Astrocyte (in vitro differentiated cells and primary cell): Measurements from ENCODE around the gene NID2. TPM values are rescaled to one million over a fixed set of nuclear protein-coding genes. Genes with fewer than 3 reads are reported as not detected.

Experiments
- DNase-seq: peaks from one replicate; pipeline ENCODE4 v3.0.0-alpha.2; 2010; ENCODE audit warnings: low read depth
- FAIRE-seq: peaks from 2 replicates; lab custom pipeline; 2011; peaks lifted over from hg19 to GRCh38; lab: Jason Lieb, UNC
- H2AFZ ChIP-seq: 2 replicates; pipeline ENCODE4 v1.6.0; 2012; ENCODE audit warnings: low read depth, low read length, inconsistent platforms
- H3K27ac ChIP-seq: 2 replicates; pipeline ENCODE4 v1.5.1; 2011; ENCODE audit warnings: low read depth, low read length, inconsistent platforms
- H3K27me3 ChIP-seq: 2 replicates; pipeline ENCODE4 v1.6.0; 2011; ENCODE audit warnings: low read length, inconsistent platforms; ENCODE audit not compliant: insufficient read depth
- H3K36me3 ChIP-seq: 2 replicates; pipeline ENCODE4 v1.5.1; 2011; ENCODE audit warnings: low read length, inconsistent platforms; ENCODE audit not compliant: insufficient read depth
- H3K4me1 ChIP-seq: 2 replicates; pipeline ENCODE4 v1.5.1; 2011; ENCODE audit warnings: low read length, inconsistent platforms; ENCODE audit not compliant: insufficient read depth
- H3K4me2 ChIP-seq: 2 replicates; pipeline ENCODE4 v1.6.0; 2012; ENCODE audit warnings: low read length, inconsistent platforms
- H3K4me3 ChIP-seq: 2 replicates; pipeline ENCODE4 v1.5.1; 2011; ENCODE audit warnings: low read depth, mild to moderate bottlenecking, low read length, inconsistent platforms; ENCODE audit not compliant: insufficient read depth
- H3K79me2 ChIP-seq: 2 replicates; pipeline ENCODE4 v1.6.0; 2012; ENCODE audit warnings: mild to moderate bottlenecking, low read length, inconsistent platforms; ENCODE audit not compliant: insufficient read depth
- H3K9ac ChIP-seq: 2 replicates; pipeline ENCODE4 v1.6.0; 2012; ENCODE audit warnings: mild to moderate bottlenecking, low read length, inconsistent platforms
- H3K9me3 ChIP-seq: 2 replicates; pipeline ENCODE4 v1.5.1; 2012; ENCODE audit warnings: low read depth, mild to moderate bottlenecking, low read length, inconsistent platforms; ENCODE audit not compliant: insufficient read depth
- H4K20me1 ChIP-seq: 2 replicates; pipeline ENCODE4 v1.6.0; 2012; ENCODE audit warnings: low read length, inconsistent platforms; ENCODE audit not compliant: insufficient read depth
- H3K27ac Mint-ChIP-seq: one replicate; pipeline ENCODE4 v1.8.0; 2021; ENCODE audit warnings: mild to moderate bottlenecking, mixed read lengths; ENCODE audit not compliant: unreplicated experiment
- H3K27me3 Mint-ChIP-seq: one replicate; pipeline ENCODE4 v1.8.0; 2021; ENCODE audit warnings: low read depth, mixed read lengths; ENCODE audit not compliant: unreplicated experiment
- H3K36me3 Mint-ChIP-seq: one replicate; pipeline ENCODE4 v1.8.0; 2021; ENCODE audit warnings: low read depth, mixed read lengths; ENCODE audit not compliant: unreplicated experiment
- H3K4me1 Mint-ChIP-seq: one replicate; pipeline ENCODE4 v1.8.0; 2021; ENCODE audit warnings: low read depth, mixed read lengths; ENCODE audit not compliant: unreplicated experiment
- H3K4me3 Mint-ChIP-seq: one replicate; pipeline ENCODE4 v1.8.0; 2021; ENCODE audit warnings: mild to moderate bottlenecking, moderate library complexity, mixed read lengths; ENCODE audit not compliant: unreplicated experiment
- H3K9me3 Mint-ChIP-seq: one replicate; pipeline ENCODE4 v1.8.0; 2021; ENCODE audit warnings: mild to moderate bottlenecking, mixed read lengths; ENCODE audit not compliant: unreplicated experiment
- CTCF ChIP-seq: IDR thresholded peaks from 2 replicates; pipeline ENCODE4 v1.5.1; 2011; ENCODE audit warnings: low read depth, mild to moderate bottlenecking, inconsistent platforms, low read length, moderate library complexity; ENCODE audit not compliant: insufficient read depth
- EZH2 ChIP-seq: IDR thresholded peaks from 2 replicates; pipeline ENCODE4 v1.6.1; 2012; ENCODE audit warnings: mild to moderate bottlenecking, low read length, inconsistent platforms; ENCODE audit not compliant: insufficient read depth
- total RNA-seq: library from RNA; stranded (reverse); gene quantifications from 2 replicates; pipeline ENCODE4 v1.2.1, GENCODE V29; 2021

The NID2 gene
- total RNA-seq, 1 donor from 2014 or later: 22.3 TPM

GRCh38 chr14:51996148-51996746 is 72.6 kb downstream of the NID2 start:
- Histone ChIP-seq H3K36me3 (peaks cover 78% of the 10 kb centered on the region), H3K79me2 (peaks cover 63% of the 10 kb centered on the region), H3K27me3 (no peaks in the 10 kb centered on the region), H3K4me2 (no peak overlapping the region), H3K4me1 (no peaks in the 10 kb centered on the region), H3K4me3 (no peak overlapping the region), H3K27ac (no peak overlapping the region), H4K20me1 (peaks cover 25% of the 10 kb centered on the region), H2AFZ (no peak overlapping the region), H3K9me3 (no peaks in the 10 kb centered on the region), H3K9ac (no peak overlapping the region)
- DNase-seq (peak; percentile 7), FAIRE-seq (peak; percentile 69)
- TF ChIP-seq EZH2: no peak
- peak; percentile 70 for TF ChIP-seq CTCF
- Mint-ChIP-seq H3K4me3 (no peak overlapping the region), H3K27me3 (no peaks in the 10 kb centered on the region), H3K9me3 (no peaks in the 10 kb centered on the region), H3K27ac (no peak overlapping the region), H3K4me1 (peaks cover 3% of the 10 kb centered on the region), H3K36me3 (peaks cover 2% of the 10 kb centered on the region)

- Mint-ChIP-seq H3K9me3 (no peaks in the 10 kb centered on the region), H3K4me3 (no peak overlapping the region), H3K27ac (no peak overlapping the region), H3K36me3 (peaks cover 2% of the 10 kb centered on the region), H3K27me3 (no peaks in the 10 kb centered on the region), H3K4me1 (peaks cover 5% of the 10 kb centered on the region)
- Histone ChIP-seq H3K79me2 (peaks cover 78% of the 10 kb centered on the region), H3K4me2 (no peak overlapping the region), H3K36me3 (peaks cover 58% of the 10 kb centered on the region), H3K9me3 (no peaks in the 10 kb centered on the region), H2AFZ (no peak overlapping the region), H3K4me3 (no peak overlapping the region), H3K27me3 (no peaks in the 10 kb centered on the region), H4K20me1 (peaks cover 25% of the 10 kb centered on the region), H3K27ac (no peak overlapping the region), H3K4me1 (peaks cover 14% of the 10 kb centered on the region), H3K9ac (no peak overlapping the region)
- no peak for FAIRE-seq
- TF ChIP-seq EZH2: no peak
- TF ChIP-seq CTCF: no peak
- no peak for DNase-seq
Measured at GRCh38 chr14:51993285-51993920, 75.5 kb downstream of the NID2 start.

GRCh38 chr14:51990488-51990887 is 78.4 kb downstream of the NID2 start:
- TF ChIP-seq CTCF (no peak), EZH2 (no peak)
- Mint-ChIP-seq H3K27ac (peak overlapping the region; percentile 70), H3K27me3 (no peaks in the 10 kb centered on the region), H3K4me1 (peaks cover 5% of the 10 kb centered on the region), H3K9me3 (no peaks in the 10 kb centered on the region), H3K36me3 (peaks cover 2% of the 10 kb centered on the region), H3K4me3 (peak overlapping the region; percentile 96)
- Histone ChIP-seq H2AFZ (no peak overlapping the region), H3K36me3 (peaks cover 35% of the 10 kb centered on the region), H3K9me3 (no peaks in the 10 kb centered on the region), H3K4me1 (peaks cover 14% of the 10 kb centered on the region), H3K4me3 (peak overlapping the region; percentile 95), H3K27me3 (no peaks in the 10 kb centered on the region), H3K9ac (peak overlapping the region; percentile 94), H4K20me1 (peaks cover 21% of the 10 kb centered on the region), H3K4me2 (peak overlapping the region; percentile 93), H3K27ac (peak overlapping the region; percentile 87), H3K79me2 (peaks cover 59% of the 10 kb centered on the region)
- FAIRE-seq (no peak), DNase-seq (no peak)
